HG03354 (cell line): ENCODE results near the gene NOTO.

Experiments used
- ATAC-seq: cut with Tn5 transposase; IDR thresholded peaks from one replicate; pipeline ENCODE4 v1.9.1; 2021; ENCODE audit warnings: mild to moderate bottlenecking; ENCODE audit not compliant: unreplicated experiment, poor library complexity, severe bottlenecking

The NOTO gene

GRCh38 chr2:73254343-73255006 lies 52.1 kb downstream of the NOTO start:
- no peak for ATAC-seq

DNA sequence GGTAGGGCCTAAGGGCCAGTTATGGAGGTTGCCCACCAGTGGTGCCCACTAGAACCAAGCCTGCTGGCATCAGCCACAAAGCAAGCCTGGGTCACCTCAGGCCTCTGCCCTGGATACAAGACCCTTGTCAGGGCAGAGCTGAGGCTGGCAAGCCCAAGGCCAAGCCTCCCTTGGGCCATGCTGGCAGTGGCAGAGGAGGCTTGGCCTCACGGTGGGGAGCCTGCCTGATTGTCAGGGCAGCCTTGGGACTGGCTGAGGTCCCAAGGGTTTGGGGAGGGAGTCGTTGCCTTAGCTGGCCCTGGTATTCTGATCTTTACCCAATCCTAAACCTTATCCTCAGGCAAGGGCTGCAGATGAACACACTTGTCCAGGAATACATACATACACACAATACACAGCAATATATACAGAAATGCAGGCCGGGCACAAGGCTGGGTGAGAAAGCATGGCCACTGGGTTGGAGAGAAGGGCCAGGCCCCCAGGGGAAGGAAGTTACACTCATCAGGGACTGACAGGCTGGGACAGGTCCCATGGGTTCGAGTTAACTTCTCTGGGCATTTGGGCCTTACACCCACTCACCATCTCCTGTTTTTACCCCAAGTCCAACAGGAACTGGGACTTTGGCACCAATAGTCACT lies 52.8 kb downstream of the NOTO start:
- no peak for ATAC-seq

- no peak for ATAC-seq
These were observed 53.7 kb downstream of the NOTO start for GRCh38 chr2:73255907-73256617.

DNA sequence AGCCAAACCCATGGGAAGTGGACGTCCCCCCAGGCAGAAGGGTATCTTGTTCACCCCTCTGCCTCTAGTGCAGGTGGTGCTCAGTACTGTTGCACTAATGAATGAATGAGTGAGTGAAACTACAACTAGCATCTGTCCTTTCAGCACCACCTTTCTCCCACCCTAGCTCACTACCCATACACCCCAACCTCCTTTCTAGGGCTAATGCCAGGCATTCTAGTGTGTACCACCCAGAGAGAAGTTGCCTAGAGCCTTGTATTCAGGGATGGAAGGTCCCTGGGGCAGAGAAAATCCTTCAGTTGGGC lies 54.2 kb downstream of the NOTO start:
- ATAC-seq, result no peak

DNA sequence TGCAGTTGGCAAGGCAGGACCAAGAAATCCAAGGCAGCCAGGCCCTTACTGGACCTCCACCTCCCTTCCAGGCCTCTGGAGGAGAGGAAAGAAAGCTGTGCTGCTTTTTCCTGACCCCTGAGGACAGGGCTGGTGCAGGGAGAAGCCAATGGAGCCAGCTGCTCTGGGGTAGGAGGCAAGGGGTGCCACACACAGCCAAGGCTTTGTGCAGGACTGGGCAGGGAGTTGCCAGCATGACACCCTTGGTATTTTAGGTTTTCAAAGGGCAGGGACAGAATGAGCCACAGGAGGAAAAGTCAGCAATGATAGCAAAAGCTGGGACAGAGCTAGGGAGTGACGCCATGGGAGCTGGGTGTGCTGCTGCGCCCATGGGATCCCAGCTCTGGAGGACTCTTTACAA lies 54.6 kb downstream of the NOTO start:
- ATAC-seq, result no peak

DNA sequence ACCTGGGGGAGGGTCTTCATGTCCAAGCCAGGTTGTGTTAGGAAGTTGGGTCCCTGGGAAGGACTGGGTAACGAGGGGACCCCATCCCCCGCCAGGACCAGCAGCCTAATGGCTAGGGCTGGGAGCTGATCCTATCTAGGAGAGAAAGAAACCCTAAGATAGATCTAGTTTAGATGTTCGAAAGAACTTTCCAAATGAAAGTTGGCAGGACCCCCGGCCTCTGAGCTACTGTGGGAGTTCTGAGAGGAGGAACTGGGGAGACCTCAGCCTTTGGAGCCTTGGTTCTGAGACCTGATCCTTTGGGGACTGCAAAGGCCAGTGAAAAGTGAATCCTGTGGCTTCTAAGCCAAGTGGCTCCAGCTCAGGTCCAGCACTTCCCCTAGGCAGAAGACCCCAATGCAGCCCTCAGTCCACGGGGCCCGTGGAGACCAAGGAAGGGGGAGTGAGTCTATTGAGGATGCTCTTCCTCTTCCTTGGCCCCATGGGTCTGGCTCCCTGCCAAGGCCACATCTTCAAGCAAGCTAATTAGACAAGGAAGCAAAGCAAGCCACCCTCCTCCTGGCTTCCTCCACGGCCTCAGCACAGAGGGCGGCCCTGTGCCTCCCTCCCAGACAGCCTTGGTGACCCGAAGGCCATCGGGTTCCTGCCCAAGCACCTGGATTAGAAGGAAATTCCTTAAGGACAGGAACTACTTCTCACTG lies 55.2 kb downstream of the NOTO start:
- ATAC-seq, result no peak

DNA sequence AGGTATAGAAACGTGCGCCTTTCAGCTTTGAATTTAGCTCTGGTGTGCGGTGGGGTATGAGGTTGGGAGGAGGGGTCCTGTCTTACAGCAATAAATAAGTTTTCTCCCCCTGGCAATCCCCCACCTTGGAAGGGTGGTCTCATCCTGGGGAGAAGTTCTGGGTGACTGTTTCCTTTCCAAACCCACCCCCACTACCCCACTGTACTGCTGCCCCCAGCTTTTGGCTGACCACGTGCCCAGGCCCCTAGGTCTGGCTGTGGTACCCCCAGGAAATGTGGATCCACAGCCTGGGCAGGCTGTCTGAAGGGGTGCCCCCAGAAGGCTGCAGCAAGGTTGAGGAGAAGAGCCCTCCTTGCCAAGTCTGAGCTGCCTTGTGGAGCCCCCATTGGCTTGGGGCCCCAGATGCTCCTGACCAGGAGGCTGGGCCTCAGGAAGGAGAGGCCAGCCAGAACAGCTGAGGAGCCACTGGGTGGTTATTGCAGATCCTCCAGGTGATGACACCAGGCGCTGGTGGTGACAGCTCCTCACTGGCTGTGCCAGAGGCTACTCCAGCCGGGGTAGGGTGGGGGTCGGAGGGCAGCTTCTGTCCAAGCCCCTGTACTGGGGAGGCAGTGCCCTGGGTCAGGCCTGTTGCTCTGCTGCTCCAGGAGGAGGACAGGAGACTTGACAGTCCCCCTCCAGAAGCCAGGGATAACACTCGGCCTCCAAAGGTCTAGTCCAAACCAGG lies 56.0 kb downstream of the NOTO start:
- no peak for ATAC-seq

DNA sequence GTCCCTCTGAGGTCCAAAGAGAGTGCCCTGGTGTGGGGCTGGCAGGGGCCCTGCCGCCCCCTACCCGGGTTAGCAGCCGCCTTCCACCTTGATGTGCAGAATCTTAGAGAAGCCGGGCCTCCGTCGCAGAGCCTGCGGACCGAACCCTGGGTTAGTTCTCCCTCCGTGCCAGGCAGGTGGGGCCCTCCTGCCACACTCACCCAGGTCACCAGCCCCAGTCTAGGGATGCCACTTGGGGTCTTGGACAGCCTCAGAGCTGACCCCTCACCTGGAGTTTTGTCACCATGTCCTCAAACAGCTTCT lies 56.5 kb downstream of the NOTO start:
- no peak for ATAC-seq

DNA sequence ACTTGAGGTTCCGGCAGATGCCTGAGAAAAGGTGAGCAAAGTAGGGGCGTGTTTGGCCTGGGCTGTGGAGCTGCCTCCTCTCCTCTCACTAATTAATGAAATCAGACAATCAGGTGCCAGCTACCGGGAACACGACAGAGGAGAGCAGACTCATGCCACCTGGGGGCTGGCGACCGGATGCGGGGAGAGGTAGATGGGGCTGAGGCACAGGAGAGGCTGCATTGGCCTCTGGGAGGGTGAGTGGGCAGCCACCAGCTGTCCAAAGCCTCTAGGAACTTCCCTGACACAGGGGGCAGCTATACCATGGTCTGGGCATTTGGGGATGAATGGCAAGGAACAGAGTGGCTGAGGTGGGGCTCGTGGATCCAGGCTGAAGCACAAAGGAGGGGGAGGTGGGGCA lies 56.9 kb downstream of the NOTO start:
- ATAC-seq, result no peak

GRCh38 chr2:73259704-73260337 lies 57.4 kb downstream of the NOTO start:
- ATAC-seq, result no peak

DNA sequence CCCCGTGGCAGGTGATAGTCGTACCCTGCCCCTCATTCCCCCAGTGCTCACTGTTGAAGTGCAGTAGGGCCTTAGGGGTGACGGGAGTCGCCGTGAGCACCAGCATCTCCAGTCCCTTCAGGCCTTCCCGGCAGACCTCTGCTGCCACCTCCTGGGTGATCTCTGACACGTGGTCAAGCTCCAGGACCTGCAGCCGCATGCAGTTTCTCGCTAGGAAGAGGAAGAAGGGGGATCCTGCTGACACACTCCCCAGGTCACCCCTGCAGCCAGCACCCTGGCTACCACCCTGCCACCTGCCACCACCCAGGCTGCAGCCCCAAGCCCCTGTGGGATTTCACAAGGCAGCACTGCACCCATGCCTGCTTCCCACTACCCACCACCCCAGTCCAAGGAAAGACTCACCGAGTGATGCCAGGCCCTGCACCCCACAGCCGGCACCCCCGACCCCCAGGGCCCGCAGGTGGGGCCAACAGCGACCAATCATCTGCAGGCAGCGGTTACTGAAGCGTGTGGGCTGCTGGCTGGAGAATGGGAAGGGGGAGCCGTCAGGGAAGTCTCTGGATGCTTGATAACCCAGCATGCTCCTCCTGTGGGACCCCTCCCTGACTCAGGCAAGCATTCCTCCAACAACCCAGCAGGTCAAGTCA lies 58.1 kb downstream of the NOTO start:
- ATAC-seq, result no peak
